ENCODE data around the gene RPL27A. TPM values are rescaled to one million over a fixed set of nuclear protein-coding genes. Genes with fewer than 3 reads are reported as not detected.

RPL27A gene
- total RNA-seq, 1 donor from 2014 or later, result 1,281 TPM

DNA sequence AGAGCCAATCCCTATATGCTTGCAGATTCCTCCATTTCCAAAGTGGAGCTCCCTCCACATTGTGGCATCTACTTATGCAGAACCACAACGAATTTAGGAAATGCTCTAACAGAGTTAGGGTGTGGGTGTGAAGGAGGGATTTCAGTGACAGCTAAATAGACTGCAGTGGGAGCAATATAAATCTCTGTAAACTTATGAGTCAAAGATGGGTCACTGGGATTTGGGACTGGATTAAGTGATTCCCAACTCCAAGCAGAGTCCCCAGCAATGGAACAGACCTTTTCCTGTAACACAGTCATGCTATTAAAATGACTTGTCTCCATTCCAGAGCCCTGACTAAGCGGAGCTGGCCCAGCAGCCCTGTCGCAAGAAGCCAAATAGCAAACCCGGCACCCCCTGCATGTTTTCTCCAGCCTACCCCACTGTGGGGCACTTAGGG lies 36.6 kb downstream of the RPL27A start:
- Histone ChIP-seq H3K4me3 (ENCODE audit: low read depth, low read length) (no peak overlapping the region), H3K36me3 (ENCODE audit: control insufficient read depth, insufficient read depth, low read length) (peaks cover 1% of the 10 kb centered on the region), H3K27me3 (ENCODE audit: control insufficient read depth, insufficient read depth, low read length) (no peaks in the 10 kb centered on the region)
- peak; percentile 81 for DNase-seq (ENCODE audit: low read depth)
- TF ChIP-seq, protein P1, sequence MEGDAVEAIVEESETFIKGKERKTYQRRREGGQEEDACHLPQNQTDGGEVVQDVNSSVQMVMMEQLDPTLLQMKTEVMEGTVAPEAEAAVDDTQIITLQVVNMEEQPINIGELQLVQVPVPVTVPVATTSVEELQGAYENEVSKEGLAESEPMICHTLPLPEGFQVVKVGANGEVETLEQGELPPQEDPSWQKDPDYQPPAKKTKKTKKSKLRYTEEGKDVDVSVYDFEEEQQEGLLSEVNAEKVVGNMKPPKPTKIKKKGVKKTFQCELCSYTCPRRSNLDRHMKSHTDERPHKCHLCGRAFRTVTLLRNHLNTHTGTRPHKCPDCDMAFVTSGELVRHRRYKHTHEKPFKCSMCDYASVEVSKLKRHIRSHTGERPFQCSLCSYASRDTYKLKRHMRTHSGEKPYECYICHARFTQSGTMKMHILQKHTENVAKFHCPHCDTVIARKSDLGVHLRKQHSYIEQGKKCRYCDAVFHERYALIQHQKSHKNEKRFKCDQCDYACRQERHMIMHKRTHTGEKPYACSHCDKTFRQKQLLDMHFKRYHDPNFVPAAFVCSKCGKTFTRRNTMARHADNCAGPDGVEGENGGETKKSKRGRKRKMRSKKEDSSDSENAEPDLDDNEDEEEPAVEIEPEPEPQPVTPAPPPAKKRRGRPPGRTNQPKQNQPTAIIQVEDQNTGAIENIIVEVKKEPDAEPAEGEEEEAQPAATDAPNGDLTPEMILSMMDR (IDR thresholded peaks at IDR 0.05; ENCODE audit: insufficient read depth, low read length, poor library complexity, severe bottlenecking), result no peak

DNA sequence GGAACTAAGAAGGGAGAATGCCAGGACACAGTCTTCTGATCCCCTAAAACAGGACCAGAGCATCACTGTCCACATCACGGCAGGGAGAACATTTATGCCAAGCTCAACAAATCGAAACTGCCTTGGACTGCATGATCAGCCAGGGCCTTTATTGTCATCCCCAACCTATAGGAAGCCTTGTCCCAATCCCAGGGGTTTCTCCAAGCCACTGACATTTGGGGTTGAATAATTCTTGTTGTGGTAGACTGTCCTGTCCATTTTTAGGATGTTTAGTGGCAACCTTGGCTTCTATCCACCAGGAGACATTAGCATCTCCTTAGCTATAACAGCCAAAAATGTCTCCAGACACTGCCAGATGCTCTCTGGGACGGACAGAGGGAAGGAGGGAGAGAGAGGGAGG lies 37.1 kb downstream of the RPL27A start:
- Histone ChIP-seq H3K4me3 (ENCODE audit: low read depth, low read length) (no peak overlapping the region), H3K27me3 (ENCODE audit: control insufficient read depth, insufficient read depth, low read length) (no peaks in the 10 kb centered on the region), H3K36me3 (ENCODE audit: control insufficient read depth, insufficient read depth, low read length) (peaks cover 1% of the 10 kb centered on the region)
- TF ChIP-seq, protein P1 (IDR thresholded peaks at IDR 0.05; ENCODE audit: insufficient read depth, low read length, poor library complexity, severe bottlenecking), result no peak
- no peak for DNase-seq (ENCODE audit: low read depth)

DNA sequence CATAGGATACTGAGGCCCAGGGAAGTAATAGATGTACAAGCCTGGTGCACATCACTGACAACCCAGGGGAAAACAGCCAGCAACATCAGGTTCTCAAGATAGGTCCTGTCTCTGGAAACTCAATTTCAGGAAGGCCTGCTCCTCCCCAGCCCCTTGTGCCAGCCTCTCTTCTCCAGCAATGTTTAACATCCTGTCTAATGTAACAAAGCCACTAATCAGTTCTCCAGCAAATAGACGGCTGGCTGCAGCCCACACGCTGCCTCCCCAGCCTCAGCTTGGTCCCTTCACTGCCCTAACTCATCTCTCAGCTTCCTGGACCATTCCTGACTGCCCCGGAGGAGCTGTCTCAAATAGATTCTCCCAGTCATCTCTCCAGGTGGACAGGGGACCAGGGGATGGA lies 37.8 kb downstream of the RPL27A start:
- Histone ChIP-seq H3K4me3 (ENCODE audit: low read depth, low read length) (no peak overlapping the region), H3K36me3 (ENCODE audit: control insufficient read depth, insufficient read depth, low read length) (peaks cover 1% of the 10 kb centered on the region), H3K27me3 (ENCODE audit: control insufficient read depth, insufficient read depth, low read length) (no peaks in the 10 kb centered on the region)
- TF ChIP-seq, protein P1 (IDR thresholded peaks at IDR 0.05; ENCODE audit: insufficient read depth, low read length, poor library complexity, severe bottlenecking), result no peak
- no peak for DNase-seq (ENCODE audit: low read depth)

DNA sequence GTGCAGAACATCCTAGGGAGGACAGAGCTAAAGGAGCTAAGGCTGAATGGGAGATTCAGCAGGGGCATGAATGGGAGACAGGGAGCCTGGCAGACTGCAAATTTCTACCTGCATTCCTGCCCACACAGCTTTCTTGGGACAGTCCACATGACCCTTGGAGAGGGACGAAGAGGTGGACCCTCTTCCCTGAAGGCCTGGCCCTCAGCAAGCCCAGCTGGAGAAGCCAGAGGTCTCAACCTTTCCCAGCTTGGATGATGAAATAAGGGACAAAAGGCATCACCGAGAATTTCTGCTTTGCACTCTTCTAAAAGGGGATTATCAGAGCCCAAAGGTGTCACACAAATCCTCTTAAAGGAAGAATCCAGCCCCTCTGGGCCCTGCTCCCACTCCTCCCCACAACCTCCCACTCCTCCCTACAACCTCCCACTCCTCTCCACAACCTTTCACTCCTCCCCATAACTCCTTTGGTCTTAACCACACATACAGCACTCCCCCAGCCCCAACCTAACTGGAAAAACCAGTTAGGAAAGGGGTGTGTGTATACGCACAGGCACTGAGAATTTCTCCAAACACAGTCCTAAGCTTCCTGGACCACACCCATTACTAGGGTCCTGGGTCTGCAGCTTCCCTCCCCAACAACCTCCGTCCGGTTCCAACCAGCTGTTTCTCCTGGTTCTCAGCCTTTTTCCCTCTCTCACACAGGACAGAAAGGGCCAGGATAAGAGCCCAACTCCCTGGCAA lies 38.4 kb downstream of the RPL27A start:
- DNase-seq (ENCODE audit: low read depth), result no peak
- Histone ChIP-seq H3K36me3 (ENCODE audit: control insufficient read depth, insufficient read depth, low read length) (peaks cover 1% of the 10 kb centered on the region), H3K27me3 (ENCODE audit: control insufficient read depth, insufficient read depth, low read length) (no peaks in the 10 kb centered on the region), H3K4me3 (ENCODE audit: low read depth, low read length) (no peak overlapping the region)
- TF ChIP-seq, protein P1 (IDR thresholded peaks at IDR 0.05; ENCODE audit: insufficient read depth, low read length, poor library complexity, severe bottlenecking), result no peak

DNA sequence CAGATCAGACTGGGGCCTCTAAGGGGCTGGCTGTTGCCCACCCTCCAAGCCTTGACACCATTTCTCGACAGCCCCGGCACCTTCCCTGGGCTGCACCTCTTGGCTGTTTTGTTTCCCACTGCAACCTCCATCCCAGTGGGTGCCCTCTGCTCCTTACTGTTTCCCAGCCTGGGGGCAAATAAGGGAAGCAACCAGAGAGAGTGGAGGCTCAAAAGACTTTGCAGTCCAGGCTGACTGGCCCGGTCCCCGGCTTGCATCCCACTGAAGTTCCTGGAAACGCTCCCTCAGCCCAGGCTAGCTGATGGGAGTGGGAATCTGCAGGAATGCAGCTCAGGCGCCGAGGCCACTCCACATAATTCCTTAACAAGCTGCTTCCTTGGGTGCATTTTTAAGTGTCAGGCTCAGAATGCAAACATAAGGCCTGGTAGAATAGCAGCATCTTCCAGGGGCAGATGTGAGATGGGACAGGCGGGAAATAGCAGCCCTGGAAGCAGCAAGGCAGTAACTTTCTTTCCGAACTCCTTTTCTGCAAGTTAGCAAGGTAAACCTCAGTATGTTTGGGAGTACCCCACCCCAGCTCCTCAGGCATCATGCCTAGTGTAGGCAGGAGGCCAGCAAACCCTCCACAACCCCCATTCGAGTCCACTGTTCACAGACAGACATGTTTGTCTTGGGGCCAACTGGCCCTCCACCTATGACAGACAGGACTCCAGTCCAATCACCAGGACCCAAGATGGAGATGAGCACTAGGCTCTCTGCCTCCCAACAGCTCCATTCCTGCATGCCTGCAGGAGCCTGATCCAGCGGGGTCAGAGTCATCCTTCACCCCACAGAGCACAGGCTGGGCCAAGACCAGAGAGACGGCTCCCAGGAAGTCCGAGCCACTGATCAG lies 39.3 kb downstream of the RPL27A start:
- Histone ChIP-seq H3K27me3 (ENCODE audit: control insufficient read depth, insufficient read depth, low read length) (no peaks in the 10 kb centered on the region), H3K4me3 (ENCODE audit: low read depth, low read length) (no peak overlapping the region), H3K36me3 (ENCODE audit: control insufficient read depth, insufficient read depth, low read length) (peaks cover 1% of the 10 kb centered on the region)
- no peak for DNase-seq (ENCODE audit: low read depth)
- TF ChIP-seq, protein P1 (IDR thresholded peaks at IDR 0.05; ENCODE audit: insufficient read depth, low read length, poor library complexity, severe bottlenecking), result no peak

Data from kidney epithelial cell (primary cell).